ENCODE results near the gene VSTM2B.

Gene VSTM2B

DNA sequence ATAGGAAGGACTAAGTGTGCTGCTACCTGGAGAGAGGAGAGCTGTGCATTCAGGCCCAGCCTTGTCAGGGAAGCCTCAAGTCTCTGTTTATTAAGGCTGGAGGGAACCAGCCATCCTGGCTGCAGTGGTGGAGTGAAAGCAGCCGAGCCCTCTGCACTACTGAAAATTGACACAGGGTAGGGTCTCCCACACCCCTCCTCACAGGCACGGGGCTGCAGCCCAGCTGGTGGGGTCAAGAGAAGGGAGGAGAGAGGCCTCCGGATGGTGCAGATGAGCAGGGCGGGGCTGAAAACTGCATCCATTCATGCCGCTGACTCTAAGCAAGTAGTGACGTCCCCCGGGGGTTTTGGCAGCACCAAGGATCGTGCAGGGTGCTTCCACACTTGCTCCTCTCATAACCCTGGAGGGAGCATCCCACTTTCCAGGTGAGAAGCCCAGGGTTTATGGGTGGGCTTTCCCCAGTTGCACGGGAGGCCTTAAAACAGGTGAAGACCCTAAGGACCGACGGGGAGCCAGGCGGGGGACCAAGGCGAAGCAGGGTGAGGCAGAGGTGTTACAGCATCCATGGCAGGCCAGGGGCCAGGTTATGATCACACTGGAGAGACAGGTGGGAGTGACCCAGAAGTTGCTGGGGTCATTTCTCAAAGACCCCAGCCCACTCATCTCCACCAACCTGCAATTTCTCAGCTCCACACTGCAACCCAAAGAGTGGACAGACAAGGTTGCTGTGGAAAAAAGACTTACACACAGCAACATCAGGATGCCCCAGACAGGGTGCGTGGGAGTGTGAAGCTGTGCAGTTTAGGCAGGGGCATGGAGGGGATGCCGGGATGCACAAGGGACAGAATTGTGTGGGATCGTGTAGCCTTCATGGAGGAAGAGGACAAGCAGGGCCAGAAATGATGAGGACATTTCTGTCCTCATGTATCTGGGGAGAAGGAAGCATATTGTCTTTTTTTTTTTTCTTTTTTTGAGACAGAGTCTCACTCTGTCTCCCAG, 36.8 kb downstream of the VSTM2B start:
- DNase-seq (ENCODE audit: low read depth): no peak
- no peak for TF ChIP-seq CTCF (conservative IDR thresholded peaks at IDR 0.05; ENCODE audit: low read depth, low read length)
- H3K4me3 ChIP-seq (ENCODE audit: low read length): no peak overlapping the region

- no peak for TF ChIP-seq CTCF (conservative IDR thresholded peaks at IDR 0.05; ENCODE audit: low read depth, low read length)
- H3K4me3 ChIP-seq (ENCODE audit: low read length): no peak overlapping the region
- no peak for DNase-seq (ENCODE audit: low read depth)
These were observed 37.8 kb downstream of the VSTM2B start for GRCh38 chr19:29563486-29564101.

GRCh38 chr19:29564574-29565005, 38.8 kb downstream of the VSTM2B start:
- H3K4me3 ChIP-seq (ENCODE audit: low read length): no peak overlapping the region
- DNase-seq (ENCODE audit: low read depth): no peak
- TF ChIP-seq CTCF (conservative IDR thresholded peaks at IDR 0.05; ENCODE audit: low read depth, low read length): no peak

DNA sequence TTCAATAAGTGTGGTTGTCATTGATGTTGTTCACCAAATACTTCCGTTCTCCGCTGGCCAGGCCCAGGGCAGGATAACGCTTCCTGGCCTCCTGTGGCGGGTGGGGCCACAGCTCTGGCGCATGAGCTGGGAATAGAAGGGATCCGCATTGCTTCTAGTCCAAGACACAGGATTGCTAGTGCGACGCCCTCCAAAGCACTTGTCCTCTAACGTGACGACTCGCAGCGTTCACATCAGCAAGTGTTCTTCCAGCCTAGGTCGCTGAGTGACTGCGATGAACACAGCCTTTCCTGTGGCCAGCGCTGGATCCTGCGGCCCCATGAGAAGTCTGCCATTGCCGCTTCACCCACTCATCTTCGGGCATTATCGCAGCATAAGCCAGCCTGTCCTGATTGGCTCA, 39.4 kb downstream of the VSTM2B start:
- no peak for TF ChIP-seq CTCF (conservative IDR thresholded peaks at IDR 0.05; ENCODE audit: low read depth, low read length)

DNA sequence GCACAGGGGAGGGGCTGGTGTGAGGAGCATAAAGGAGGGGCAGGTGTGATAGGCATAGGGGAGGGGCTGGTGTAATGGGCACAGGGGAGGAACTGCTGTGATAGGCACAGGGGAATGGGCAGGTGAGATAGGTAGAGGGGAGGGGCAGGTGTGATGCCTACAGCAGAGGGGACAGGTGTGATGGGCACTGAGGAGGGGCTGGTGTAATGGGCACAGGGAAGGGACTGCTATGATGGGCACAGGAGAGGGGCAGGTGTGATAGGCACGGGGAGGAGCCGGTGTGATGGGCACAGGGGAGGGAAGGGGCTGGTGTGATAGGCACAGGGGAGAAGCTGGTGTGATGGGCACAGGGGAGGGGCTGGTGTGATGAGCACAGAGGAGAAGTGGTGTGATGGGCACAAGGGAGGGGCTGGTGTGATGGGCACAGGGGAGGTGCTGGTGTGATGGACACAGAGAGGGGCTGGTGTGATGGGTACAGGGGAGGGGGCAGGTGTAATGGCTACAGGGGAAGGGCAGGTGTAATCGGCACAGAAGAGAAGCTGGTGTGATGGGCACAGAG, 40.8 kb downstream of the VSTM2B start:
- DNase-seq (ENCODE audit: low read depth): no peak
- TF ChIP-seq CTCF (conservative IDR thresholded peaks at IDR 0.05; ENCODE audit: low read depth, low read length): no peak
- no peak overlapping the region for H3K4me3 ChIP-seq (ENCODE audit: low read length)

More for the DNA sequence above, 39.4 kb downstream of the VSTM2B start:
- no peak for DNase-seq (ENCODE audit: low read depth)
- no peak overlapping the region for H3K4me3 ChIP-seq (ENCODE audit: low read length)

DNA sequence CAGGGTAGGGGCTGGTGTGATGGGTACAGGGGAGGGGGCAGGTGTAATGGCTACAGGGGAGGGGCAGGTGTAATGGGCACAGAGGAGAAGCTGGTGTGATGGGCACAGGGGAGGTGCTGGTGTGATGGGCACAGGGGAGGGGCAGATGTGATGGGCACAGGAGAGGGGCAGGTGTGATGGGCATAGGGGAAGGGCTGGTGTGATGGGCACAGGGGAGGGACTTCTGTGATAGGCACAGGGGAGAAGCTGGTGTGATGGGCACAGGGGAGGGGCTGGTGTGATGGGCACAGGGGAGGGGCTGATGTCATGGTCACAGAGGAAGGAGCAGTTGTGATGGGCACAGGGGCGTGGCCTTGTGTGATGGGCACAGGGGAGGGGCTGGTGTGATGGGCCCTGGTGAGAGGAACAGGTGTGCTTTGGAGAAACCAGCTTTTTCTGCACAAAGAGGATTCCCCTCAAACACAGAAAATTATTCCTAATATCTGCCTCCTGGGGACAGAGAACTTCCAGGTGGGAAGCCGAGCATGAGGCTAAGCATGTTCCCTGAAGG, 41.6 kb downstream of the VSTM2B start:
- no peak overlapping the region for H3K4me3 ChIP-seq (ENCODE audit: low read length)

More for the DNA sequence above, 41.6 kb downstream of the VSTM2B start:
- no peak for DNase-seq (ENCODE audit: low read depth)
- no peak for TF ChIP-seq CTCF (conservative IDR thresholded peaks at IDR 0.05; ENCODE audit: low read depth, low read length)
